Head of caudate nucleus (tissue), 42 donors: ENCODE results near the gene CXCL16.
"Not testable (repeated sequence)": the region's sequence is repeated elsewhere in the genome, so short reads cannot be mapped to it uniquely, and the experiment has no call there.

Experiments used
- DNase-seq, 42 donors: peaks; one replicate each; pipeline versions ENCODE4 v3.0.0 to v3.0.0-alpha.2; 2020 to 2021; ENCODE audit warnings: mixed read lengths in 7 of 42
- intact Hi-C: fragments of 100-400 bp; cut with DNase I; formaldehyde crosslinking; loops from one replicate; pipeline ENCODE4 v1.15.0; 2022

The CXCL16 gene

DNA sequence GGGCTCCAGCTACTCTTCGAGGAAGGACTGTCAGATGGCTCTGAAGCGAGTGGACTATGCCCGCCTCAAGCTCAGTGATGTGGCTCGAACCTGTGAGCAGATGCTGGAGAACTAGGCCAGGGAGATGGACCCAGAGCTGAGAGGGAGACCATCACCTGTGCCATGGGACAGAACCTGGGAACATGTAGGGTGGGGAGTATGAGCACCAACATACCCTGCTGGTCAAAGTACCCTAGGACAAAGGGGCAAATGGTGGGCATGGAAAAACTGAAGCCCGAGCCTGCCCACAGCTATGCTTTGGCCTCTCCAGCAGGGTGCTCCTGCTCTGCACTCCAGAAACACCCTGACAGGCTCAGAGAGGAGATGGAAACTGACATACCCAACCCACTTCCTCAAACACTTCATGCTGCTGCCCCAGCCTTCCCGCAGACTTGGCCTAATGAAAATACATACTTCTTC lies 6.6 kb downstream of the CXCL16 start:
- intact Hi-C loops: loop anchor here (5.0 kb wide), 2 partner anchors 54 to 154 kb away; partner anchors contain the start of genes GLTPD2 and VMO1
- DNase-seq: peak in 12 of 42 donors; percentile 8 to 60 (median 30)

DNA sequence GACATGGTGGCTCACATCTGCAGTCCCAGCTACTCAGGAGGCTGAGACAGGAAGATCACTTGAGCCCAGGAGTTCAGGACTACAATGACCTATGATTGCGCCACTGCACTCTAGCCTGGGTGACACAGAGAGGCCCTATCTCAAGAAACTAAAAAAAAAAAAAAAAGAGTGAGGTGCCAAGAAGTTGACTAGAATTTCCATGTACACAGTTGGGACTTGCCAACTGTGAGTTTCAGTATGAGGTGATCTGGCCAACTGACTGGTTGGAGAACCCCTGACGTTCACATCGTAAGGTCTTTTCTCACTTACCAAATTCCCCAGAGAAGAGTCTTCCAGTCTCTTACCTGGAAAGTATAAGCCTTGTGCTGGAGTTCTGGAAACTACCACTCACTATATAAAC lies 11.6 kb downstream of the CXCL16 start:
- no peak for DNase-seq
- intact Hi-C loops: no loop called here

GRCh38 chr17:4725646-4726310 lies 13.9 kb downstream of the CXCL16 start:
- intact Hi-C loops: no loop called here
- peak in 3 of 42 donors; percentile 17 to 50 (median 25) for DNase-seq

DNA sequence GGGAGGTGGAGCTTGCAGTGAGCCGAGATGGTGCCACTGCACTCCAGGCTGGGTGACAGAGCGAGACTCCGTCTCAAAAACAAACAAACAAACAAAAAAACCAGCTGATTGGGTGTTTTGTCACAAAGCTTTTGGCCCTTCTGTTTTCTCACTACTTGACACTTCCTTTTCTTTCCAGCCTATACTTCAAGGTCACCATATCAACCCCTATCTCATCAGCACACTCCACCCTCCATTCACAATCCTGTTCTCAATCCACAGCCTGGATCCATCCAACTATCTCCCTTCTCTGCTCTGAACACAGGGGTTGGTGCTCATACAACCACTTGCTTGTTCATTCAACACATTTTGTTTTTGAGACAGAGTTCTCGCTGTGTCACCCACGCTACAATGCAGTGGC lies 15.1 kb downstream of the CXCL16 start:
- intact Hi-C loops: no loop called here
- DNase-seq: no peak

GRCh38 chr17:4722678-4723240 lies 17.0 kb downstream of the CXCL16 start:
- no peak for DNase-seq
- intact Hi-C loops: no loop called here

DNA sequence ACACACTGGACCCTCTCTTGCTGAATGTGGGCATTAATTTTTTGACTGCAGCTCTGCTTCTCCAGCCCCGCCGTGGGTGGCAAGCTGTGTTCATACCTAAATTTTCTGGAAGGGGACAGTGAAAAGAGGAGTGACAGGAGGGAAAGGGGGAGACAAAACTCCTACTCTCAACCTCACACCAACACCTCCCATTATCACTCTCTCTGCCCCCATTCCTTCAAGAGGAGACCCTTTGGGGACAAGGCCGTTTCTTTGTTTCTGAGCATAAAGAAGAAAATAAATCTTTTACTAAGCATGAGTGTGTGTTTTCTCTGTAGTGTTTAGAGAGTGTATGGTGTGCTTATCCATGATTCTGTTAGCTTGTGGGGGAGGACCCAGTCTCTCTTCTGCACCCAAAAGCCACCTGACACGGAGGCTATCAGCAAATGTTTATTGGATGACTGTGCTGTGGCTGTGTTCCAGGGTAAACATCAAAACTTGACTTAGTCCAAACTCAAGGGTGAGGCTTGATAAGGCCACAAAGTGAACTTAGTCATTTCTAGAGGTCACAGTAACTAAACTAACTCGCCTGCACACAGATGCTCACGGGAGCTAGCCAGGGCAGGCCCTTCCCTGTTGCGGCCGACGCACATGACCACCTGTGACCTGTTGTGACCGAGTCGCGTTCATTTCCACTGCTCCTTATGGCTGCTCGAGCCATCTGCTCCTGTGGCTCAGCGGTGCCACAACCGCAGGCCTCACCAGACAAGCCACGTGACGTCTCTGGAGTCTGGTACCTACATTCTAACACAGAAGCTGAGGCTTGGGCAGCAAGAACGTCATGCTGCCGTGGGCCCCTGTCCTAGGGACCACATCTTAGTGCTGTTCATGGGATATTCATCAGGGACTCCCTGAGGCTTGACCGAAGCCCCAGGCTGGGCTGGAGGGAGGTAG lies 18.3 kb downstream of the CXCL16 start:
- DNase-seq: no peak
- intact Hi-C loops: no loop called here

GRCh38 chr17:4720787-4721186 lies 18.9 kb downstream of the CXCL16 start:
- intact Hi-C loops: no loop called here

GRCh38 chr17:4719684-4720221 lies 20.0 kb downstream of the CXCL16 start:
- no peak for DNase-seq
- intact Hi-C loops: no loop called here

More at GRCh38 chr17:4720787-4721186, 18.9 kb downstream of the CXCL16 start:
- DNase-seq: no peak

DNA sequence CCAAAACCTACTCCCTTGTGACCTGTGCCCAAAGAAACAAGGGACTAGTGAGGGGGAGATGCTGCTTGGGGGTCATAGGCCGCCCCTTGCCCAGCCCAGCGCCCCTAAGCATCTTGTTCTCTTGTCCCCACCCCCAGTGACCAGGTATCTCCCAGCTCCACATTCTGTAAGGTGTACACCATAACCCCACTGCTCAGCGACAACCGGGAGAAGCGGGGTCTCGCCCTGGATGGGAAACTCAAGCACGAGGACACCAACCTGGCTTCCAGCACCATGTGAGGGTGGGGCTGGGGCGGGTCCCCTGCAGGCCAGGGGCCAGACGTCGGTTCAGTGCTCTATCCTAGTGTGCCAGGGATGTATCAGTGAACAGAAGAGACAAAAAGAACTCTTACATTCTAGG lies 20.6 kb downstream of the CXCL16 start:
- DNase-seq: no peak
- intact Hi-C loops: no loop called here

DNA sequence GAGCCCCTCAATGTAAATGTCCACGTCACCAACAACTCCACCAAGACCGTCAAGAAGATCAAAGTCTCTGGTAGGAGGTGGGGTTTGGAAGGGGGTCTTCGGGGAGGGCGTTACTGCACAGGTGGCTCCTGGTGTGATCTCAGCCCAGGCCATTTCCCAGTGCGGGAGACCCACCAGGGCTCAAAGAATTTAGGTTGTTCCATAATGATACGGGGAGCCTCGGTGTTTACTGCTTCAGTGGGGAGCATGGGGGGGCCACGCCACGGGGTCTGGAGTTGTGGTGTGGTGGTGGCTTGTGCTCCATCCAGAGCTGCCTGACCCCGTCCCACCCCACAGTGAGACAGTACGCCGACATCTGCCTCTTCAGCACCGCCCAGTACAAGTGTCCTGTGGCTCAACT lies 21.5 kb downstream of the CXCL16 start:
- DNase-seq: no peak
- intact Hi-C loops: no loop called here

DNA sequence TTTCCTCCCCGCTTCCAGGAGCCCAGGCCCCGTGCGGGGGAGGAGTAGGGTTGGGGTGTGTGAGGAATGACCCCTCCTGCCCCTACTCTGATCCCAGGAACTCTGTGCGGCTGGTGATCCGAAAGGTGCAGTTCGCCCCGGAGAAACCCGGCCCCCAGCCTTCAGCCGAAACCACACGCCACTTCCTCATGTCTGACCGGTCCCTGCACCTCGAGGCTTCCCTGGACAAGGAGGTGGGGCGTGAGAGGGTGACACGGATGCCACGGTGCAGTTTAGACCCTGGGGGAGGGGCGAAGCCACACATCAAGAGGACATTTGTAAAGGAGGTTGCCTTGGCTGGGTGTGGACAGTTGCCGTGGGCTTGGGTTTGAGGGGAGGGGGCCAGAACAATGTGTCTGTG lies 21.9 kb downstream of the CXCL16 start:
- intact Hi-C loops: no loop called here
- DNase-seq: no peak

DNA sequence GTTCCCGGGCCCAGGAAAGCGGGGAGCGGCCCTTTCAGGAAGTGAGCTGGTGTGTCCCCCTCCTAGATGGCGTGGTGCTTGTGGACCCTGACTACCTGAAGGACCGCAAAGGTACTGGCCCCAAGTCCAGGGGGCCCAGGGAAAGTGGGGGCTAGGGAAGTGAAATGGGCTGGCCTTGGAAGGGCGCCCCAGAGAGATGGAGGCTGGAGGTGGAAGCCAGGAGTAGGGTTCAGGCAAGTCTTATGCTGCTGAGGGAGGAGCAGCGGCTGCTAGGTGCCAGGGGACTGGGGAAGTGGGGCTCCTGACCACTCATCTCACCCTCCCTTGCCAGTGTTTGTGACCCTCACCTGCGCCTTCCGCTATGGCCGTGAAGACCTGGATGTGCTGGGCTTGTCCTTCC lies 23.6 kb downstream of the CXCL16 start:
- intact Hi-C loops: no loop called here
- no peak for DNase-seq

DNA sequence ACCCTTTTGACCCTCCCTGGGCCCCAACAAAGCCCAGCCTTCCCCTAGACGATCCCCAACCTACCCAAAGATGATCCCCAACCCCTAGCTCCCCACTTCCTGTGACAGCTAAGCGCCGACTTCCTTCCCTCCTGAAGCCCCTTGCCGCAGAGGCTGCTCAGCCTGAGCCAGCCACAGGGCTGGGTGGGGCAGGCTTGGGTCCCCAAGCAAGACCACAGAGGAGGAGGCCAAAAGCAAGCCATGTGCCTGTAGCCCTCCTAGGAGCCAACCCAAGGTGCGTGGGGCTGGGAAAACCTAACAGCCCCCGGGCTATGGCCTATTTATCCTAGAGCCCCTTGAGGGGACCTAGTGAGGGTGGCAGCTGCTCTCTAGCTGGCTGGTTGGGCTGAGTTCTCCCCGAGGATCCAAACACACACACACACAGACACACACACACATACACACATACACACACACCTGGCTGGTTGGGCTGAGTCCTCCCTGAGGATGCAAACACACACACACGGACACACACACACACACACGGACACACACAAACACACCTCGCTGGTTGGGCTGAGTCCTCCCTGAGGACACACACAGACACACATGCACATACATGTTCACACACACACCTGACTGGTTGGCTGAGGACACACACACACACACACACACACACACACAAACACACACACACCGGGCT lies 24.5 kb downstream of the CXCL16 start:
- intact Hi-C loops: no loop called here
- DNase-seq: no peak

DNA sequence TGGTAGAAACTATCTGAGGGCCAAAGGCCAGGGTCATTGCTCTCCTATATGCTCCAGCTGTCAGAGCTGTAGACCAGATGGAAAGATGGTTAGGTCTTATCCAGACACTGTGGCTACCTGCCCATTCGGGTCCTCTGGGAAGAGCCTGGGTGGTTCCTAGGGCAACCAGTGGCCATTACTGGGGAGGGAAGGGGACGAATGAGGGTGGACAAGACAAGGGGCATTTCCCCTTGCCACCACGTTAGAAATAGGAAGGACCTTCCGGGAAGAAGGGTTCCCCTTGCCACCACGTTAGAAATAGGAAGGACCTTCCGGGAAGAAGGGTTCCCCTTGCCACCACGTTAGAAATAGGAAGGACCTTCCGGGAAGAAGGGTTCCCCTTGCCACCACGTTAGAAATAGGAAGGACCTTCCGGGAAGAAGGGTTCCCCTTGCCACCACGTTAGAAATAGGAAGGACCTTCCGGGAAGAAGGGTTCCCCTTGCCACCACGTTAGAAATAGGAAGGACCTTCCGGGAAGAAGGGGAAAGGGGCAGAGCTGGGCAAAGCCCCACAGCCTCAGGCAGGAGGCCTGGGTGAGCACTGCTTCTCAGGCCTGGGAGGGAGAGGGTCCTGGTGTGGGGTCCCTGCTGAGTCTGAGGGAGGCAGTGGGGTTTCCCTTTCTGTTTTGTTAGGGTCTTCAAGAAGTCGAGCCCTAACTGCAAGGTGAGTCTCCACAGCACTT lies 25.2 kb downstream of the CXCL16 start:
- intact Hi-C loops, DNase-seq: not testable (repeated sequence)

DNA sequence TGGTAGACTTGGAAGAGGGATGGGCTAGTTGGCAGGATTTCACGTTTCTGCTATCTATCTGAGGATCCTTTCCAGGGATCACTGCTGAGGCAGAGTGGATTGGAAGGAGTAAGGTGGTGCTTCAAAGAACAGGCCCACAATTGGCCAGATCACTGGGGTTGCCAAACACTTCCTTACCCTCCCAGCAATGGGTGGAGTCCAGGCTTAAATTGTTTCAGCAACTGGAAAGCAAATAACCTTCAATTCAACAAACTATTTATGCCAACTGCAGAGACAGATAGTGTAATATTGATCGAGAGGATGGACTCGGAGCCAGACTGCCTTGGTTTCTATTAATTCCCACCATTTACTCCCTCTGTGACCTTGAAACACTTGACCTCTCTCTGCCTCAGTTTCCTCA lies 27.2 kb downstream of the CXCL16 start:
- no peak for DNase-seq
- intact Hi-C loops: no loop called here

DNA sequence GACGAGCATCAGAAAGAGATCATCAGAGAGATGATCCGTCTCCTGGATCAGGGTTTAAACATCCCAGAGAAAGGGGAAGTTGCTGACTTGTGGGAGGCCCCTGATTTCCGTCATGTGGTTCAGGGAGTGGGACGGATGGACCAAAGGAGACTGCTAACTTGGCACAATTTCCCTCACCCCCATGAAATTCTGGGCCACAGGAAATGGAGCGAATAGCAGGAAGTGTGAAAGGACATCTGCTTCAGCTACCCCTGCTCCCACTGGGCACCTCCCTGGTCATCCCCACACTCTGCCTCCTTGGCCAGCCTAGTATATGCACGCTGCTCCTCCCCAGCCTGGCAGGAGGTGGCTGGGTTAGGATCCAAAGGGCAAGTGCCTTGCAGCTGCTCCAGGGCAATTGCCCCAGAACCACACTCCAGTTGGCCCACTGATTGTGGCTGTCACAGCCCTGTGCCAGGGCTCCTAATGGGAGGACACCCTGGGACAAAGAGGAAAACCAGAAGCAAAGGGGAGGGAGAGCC lies 28.0 kb downstream of the CXCL16 start:
- intact Hi-C loops: loop anchor here (2.0 kb wide), 1 partner anchor 79 kb away; no protein-coding TSS in a partner anchor
- peak in 30 of 42 donors; percentile 9 to 71 (median 48) for DNase-seq

- intact Hi-C loops: loop anchor here (1.0 to 2.0 kb wide), 2 partner anchors 20 to 80 kb away; partner anchors contain the start of gene MED11
- DNase-seq: peak in 9 of 42 donors; percentile 5 to 44 (median 23)
Observed at GRCh38 chr17:4710693-4711634, 28.8 kb downstream of the CXCL16 start.
